K562 (cell line): Measurements from ENCODE around the gene INTS6L.

Experiments used
- CREM ChIP-seq: IDR thresholded peaks from 2 replicates; pipeline ENCODE4 v1.6.1; 2014; ENCODE audit warnings: antibody characterized with exemption, low read depth
- CTCF ChIP-seq, 3 experiments: IDR thresholded peaks in 2 of 3; conservative IDR thresholded peaks in 1 of 3; 2 replicates each; pipeline ENCODE4 v1.5.1; 2011 to 2012; ENCODE audit warnings: low read length in 3 of 3, mild to moderate bottlenecking in 3 of 3, control low read depth in 2 of 3, improper control_type of control experiment in 1 of 3, inconsistent platforms in 1 of 3, low read depth in 1 of 3, mixed read lengths in 1 of 3, moderate library complexity in 1 of 3; ENCODE audit not compliant: insufficient read depth in 2 of 3
- KAT2B ChIP-seq: IDR thresholded peaks from one replicate; pipeline ENCODE4 v1.6.1; 2012; ENCODE audit warnings: low read depth, mild to moderate bottlenecking, control low read depth, inconsistent platforms, low read length, moderate library complexity
- MAX ChIP-seq: sonication (generic); formaldehyde crosslinking; IDR thresholded peaks from 2 replicates; pipeline ENCODE4 v1.9.0; 2022; ENCODE audit warnings: mild to moderate bottlenecking, missing genetic modification reagents
- MAZ ChIP-seq, 2 experiments: fragments of 450-650 bp in 1 of 2; sonication (generic) in 1 of 2; formaldehyde crosslinking; IDR thresholded peaks in 1 of 2; conservative IDR thresholded peaks in 1 of 2; 2 replicates each; pipeline versions ENCODE4 v1.4.0 to v1.5.0; 2020; ENCODE audit warnings: mild to moderate bottlenecking in 1 of 2, missing genetic modification reagents in 1 of 2
- MTA3 ChIP-seq: fragments of 450-650 bp; formaldehyde crosslinking; IDR thresholded peaks from 2 replicates; pipeline ENCODE4 v1.6.1; 2017; ENCODE audit warnings: mild to moderate bottlenecking, borderline replicate concordance
- POLR2A ChIP-seq: fragments of 450-650 bp; conservative IDR thresholded peaks from 2 replicates; pipeline ENCODE4 v1.6.1; 2016
- SIN3A ChIP-seq, 2 experiments: fragments of 150-350 bp in 1 of 2; IDR thresholded peaks; 2 replicates each; pipeline ENCODE4 v1.6.1; 2011 to 2016; ENCODE audit warnings: borderline replicate concordance in 2 of 2, low read depth in 2 of 2, low read length in 2 of 2, mild to moderate bottlenecking in 2 of 2, moderate library complexity in 2 of 2; ENCODE audit not compliant: control insufficient read depth in 1 of 2
- STAG1 ChIP-seq: sonication (generic); formaldehyde crosslinking; IDR thresholded peaks from 2 replicates; pipeline ENCODE4 v1.5.0; 2020; ENCODE audit warnings: missing genetic modification reagents, borderline replicate concordance
- ZBTB17 ChIP-seq: fragments of 450-650 bp; formaldehyde crosslinking; IDR thresholded peaks from 2 replicates; pipeline ENCODE4 v1.4.0; 2020; ENCODE audit warnings: mild to moderate bottlenecking
- ZNF165 ChIP-seq: fragments of 250-450 bp; sonication (Bioruptor Pico); IDR thresholded peaks from 2 replicates; pipeline ENCODE4 v1.4.0; 2020; ENCODE audit warnings: borderline replicate concordance
- ZNF217 ChIP-seq: sonication (generic); formaldehyde crosslinking; IDR thresholded peaks from 2 replicates; pipeline ENCODE4 v1.8.0; 2022; ENCODE audit warnings: mild to moderate bottlenecking, missing genetic modification reagents
- ZNF24 ChIP-seq: fragments of 450-650 bp; IDR thresholded peaks from 2 replicates; pipeline ENCODE4 v1.6.1; 2016

- no peak for TF ChIP-seq CREM
- no peak for TF ChIP-seq CTCF (IDR thresholded peaks at IDR 0.05 in 2 of 3, conservative IDR thresholded peaks at IDR 0.05 in 1 of 3; ENCODE audit: insufficient read depth in 2 of 3, low read depth in 1 of 3, low read length in 3 of 3)
- TF ChIP-seq MAX: no peak
- no peak for TF ChIP-seq ZNF165 (CRISPR knock-in tag)
- no peak for TF ChIP-seq SIN3A (IDR thresholded peaks at IDR 0.05; ENCODE audit: borderline replicate concordance in 2 of 2, control insufficient read depth in 1 of 2, low read depth in 2 of 2, low read length in 2 of 2)
- no peak for TF ChIP-seq POLR2A
- TF ChIP-seq ZNF217 (CRISPR knock-in tag): no peak
- TF ChIP-seq KAT2B: no peak
- no peak for TF ChIP-seq MAZ (CRISPR knock-in tag; conservative IDR thresholded peaks at IDR 0.05 in 1 of 2, IDR thresholded peaks at IDR 0.05 in 1 of 2)
- no peak for TF ChIP-seq ZBTB17 (CRISPR knock-in tag)
- TF ChIP-seq MTA3: no peak
- no peak for TF ChIP-seq STAG1 (CRISPR knock-in tag)
- no peak for TF ChIP-seq ZNF24
These were observed 20.9 kb downstream of the INTS6L start for GRCh38 chrX:135541351-135541750.
